Neural cell (in vitro differentiated cells): ENCODE measurements around the gene PDPN.

Experiments used
- TF ChIP-seq, protein P1 (sequence below): fragments of 450-650 bp; IDR thresholded peaks from 2 replicates; pipeline ENCODE4 v1.5.1; 2014; ENCODE audit warnings: antibody characterized with exemption, mild to moderate bottlenecking, moderate library complexity; ENCODE audit not compliant: poor library complexity, severe bottlenecking
- TF ChIP-seq, protein P2 (sequence below): IDR thresholded peaks from 2 replicates; pipeline ENCODE4 v1.6.1; 2012; ENCODE audit warnings: borderline replicate concordance

DNA sequence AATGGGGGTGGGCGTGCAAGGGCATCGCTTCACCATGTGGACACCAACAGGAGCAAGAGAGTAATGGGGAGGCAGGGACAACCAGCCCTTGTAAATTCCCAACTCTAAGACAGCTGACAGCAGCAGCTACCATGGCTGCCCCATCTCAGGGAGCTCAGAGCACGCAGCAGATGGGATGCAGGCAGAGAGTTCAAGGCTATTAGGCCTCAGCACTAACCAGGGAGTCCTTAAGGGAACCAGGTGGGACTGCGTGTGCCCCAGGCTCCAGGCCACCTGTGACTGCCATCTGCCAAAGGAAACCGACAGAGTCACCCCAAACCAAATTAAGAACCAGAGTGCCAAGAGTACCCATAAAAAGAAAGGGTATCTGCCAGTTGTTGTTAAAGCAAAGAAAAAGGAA, 82.7 kb downstream of the PDPN start:
- TF ChIP-seq, protein P1, sequence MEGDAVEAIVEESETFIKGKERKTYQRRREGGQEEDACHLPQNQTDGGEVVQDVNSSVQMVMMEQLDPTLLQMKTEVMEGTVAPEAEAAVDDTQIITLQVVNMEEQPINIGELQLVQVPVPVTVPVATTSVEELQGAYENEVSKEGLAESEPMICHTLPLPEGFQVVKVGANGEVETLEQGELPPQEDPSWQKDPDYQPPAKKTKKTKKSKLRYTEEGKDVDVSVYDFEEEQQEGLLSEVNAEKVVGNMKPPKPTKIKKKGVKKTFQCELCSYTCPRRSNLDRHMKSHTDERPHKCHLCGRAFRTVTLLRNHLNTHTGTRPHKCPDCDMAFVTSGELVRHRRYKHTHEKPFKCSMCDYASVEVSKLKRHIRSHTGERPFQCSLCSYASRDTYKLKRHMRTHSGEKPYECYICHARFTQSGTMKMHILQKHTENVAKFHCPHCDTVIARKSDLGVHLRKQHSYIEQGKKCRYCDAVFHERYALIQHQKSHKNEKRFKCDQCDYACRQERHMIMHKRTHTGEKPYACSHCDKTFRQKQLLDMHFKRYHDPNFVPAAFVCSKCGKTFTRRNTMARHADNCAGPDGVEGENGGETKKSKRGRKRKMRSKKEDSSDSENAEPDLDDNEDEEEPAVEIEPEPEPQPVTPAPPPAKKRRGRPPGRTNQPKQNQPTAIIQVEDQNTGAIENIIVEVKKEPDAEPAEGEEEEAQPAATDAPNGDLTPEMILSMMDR = no peak
- TF ChIP-seq, protein P2, sequence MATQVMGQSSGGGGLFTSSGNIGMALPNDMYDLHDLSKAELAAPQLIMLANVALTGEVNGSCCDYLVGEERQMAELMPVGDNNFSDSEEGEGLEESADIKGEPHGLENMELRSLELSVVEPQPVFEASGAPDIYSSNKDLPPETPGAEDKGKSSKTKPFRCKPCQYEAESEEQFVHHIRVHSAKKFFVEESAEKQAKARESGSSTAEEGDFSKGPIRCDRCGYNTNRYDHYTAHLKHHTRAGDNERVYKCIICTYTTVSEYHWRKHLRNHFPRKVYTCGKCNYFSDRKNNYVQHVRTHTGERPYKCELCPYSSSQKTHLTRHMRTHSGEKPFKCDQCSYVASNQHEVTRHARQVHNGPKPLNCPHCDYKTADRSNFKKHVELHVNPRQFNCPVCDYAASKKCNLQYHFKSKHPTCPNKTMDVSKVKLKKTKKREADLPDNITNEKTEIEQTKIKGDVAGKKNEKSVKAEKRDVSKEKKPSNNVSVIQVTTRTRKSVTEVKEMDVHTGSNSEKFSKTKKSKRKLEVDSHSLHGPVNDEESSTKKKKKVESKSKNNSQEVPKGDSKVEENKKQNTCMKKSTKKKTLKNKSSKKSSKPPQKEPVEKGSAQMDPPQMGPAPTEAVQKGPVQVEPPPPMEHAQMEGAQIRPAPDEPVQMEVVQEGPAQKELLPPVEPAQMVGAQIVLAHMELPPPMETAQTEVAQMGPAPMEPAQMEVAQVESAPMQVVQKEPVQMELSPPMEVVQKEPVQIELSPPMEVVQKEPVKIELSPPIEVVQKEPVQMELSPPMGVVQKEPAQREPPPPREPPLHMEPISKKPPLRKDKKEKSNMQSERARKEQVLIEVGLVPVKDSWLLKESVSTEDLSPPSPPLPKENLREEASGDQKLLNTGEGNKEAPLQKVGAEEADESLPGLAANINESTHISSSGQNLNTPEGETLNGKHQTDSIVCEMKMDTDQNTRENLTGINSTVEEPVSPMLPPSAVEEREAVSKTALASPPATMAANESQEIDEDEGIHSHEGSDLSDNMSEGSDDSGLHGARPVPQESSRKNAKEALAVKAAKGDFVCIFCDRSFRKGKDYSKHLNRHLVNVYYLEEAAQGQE = no peak
